ENCODE data around the gene ASCL1.

DNA sequence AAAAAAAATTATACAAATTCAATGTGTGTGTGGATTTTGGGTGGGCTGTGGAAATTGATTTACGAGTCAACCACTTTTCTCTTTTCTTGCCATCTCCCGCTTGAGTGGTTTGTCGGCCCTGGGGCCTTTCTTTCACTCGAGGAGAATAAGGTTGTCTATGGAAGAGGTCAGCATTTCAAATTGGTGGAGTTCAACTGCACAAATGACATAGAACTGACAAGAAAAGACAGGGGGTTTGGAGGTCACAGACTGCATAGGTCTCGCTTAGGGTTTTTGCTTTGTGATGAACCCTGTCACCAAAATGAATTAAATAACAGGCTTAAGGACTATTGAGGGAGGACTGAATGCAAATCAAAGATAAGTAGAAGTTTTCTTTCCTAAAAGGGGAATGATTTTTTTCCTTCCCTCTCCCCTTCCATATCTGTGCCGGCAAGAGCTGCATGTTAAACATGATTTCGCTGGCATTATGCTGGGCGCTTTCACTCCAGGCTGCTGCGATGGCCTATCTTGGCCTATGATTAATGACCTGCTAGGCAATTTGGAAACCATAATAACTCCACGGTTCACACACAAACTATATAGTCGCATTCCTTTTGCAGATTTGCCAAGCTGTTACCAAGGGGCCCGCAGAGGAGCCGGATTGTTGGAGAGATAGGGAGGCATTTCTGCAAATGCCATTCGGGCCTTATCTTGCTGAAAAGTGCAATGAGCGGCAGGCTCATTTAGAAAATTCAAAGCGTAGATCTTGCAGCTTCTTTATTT is 20.7 kb downstream of the ASCL1 start:
- TF ChIP-seq, protein P1, sequence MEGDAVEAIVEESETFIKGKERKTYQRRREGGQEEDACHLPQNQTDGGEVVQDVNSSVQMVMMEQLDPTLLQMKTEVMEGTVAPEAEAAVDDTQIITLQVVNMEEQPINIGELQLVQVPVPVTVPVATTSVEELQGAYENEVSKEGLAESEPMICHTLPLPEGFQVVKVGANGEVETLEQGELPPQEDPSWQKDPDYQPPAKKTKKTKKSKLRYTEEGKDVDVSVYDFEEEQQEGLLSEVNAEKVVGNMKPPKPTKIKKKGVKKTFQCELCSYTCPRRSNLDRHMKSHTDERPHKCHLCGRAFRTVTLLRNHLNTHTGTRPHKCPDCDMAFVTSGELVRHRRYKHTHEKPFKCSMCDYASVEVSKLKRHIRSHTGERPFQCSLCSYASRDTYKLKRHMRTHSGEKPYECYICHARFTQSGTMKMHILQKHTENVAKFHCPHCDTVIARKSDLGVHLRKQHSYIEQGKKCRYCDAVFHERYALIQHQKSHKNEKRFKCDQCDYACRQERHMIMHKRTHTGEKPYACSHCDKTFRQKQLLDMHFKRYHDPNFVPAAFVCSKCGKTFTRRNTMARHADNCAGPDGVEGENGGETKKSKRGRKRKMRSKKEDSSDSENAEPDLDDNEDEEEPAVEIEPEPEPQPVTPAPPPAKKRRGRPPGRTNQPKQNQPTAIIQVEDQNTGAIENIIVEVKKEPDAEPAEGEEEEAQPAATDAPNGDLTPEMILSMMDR (IDR thresholded peaks at IDR 0.05), result no peak
- TF ChIP-seq POLR2A (IDR thresholded peaks at IDR 0.05), result no peak

Data from heart left ventricle (tissue), 13 donors.